Adrenal gland (tissue), 12 donors: ENCODE results near the gene ARFIP1. TPM values are rescaled to one million over a fixed set of nuclear protein-coding genes. Genes with fewer than 3 reads are reported as not detected.
"Not testable (repeated sequence)": the region's sequence is repeated elsewhere in the genome, so short reads cannot be mapped to it uniquely, and the experiment has no call there.

Experiments used
- DNase-seq, 7 donors: peaks; one replicate each; pipeline ENCODE4 v3.0.0-alpha.2; 2019 to 2020
- H3K27ac ChIP-seq, 5 donors: fragments of 200-600 bp; sonication (generic) in 4 of 5; 1 replicate in 3 of 5; 2 replicates in 2 of 5; pipeline versions ENCODE4 v1.5.1 to v1.8.0; 2016 to 2020; ENCODE audit warnings: mild to moderate bottlenecking in 1 of 5
- H3K27me3 ChIP-seq: fragments of 200-600 bp; 2 replicates; pipeline ENCODE4 v1.8.0; 2021
- H3K36me3 ChIP-seq, 2 donors: fragments of 200-600 bp; replicated peaks in 1 of 2; 1 replicate in 1 of 2; 2 replicates in 1 of 2; pipeline versions ENCODE4 v1.5.1 to v1.8.0; 2018 to 2022
- H3K4me1 ChIP-seq, 2 donors: fragments of 200-600 bp; replicated peaks in 1 of 2; 1 replicate in 1 of 2; 2 replicates in 1 of 2; pipeline versions ENCODE4 v1.5.1 to v1.8.0; 2018 to 2021
- H3K4me3 ChIP-seq, 4 donors: fragments of 200-600 bp; sonication (generic) in 3 of 4; one replicate each; pipeline ENCODE4 v1.5.1; 2016 to 2018
- H3K9me3 ChIP-seq, 3 donors: fragments of 200-600 bp; sonication (generic) in 1 of 3; replicated peaks in 1 of 3; 1 replicate in 2 of 3; 2 replicates in 1 of 3; pipeline versions ENCODE4 v1.5.1 to v1.8.0; 2016 to 2021
- CTCF ChIP-seq, 6 experiments: fragments of 450-650 bp in 4 of 6; fragments of 200-600 bp in 2 of 6; sonication (generic) in 1 of 6; IDR thresholded peaks; 1 replicate in 5 of 6; 2 replicates in 1 of 6; pipeline versions ENCODE4 v1.5.1 to v1.8.0; 2016 to 2021; ENCODE audit warnings: antibody characterized with exemption in 6 of 6, mild to moderate bottlenecking in 2 of 6, moderate library complexity in 1 of 6
- POLR2A ChIP-seq, 2 donors: fragments of 450-650 bp; IDR thresholded peaks; one replicate each; pipeline ENCODE4 v1.6.1; 2017; ENCODE audit warnings: antibody characterized with exemption in 2 of 2, mild to moderate bottlenecking in 2 of 2, moderate library complexity in 1 of 2
- WGBS, 4 donors: extraction: QIAGEN DNeasy Blood & Tissue Kit in 2 of 4; methylation state at CpG; one replicate each; pipeline versions ENCODE4 v1.1.5 to v1.1.7; 2013 to 2017; 5-methylcytosine and 5-hydroxymethylcytosine counted together
- intact Hi-C, 2 donors: fragments of 100-400 bp; cut with DNase I; formaldehyde crosslinking; loops; one replicate each; pipeline versions ENCODE4 v1.14.1 to v1.15.0; 2022 to 2023
- polyA plus RNA-seq, 3 donors: library from polyadenylated mRNA; stranded (reverse); fragments of 200-250 nt in 2 of 3; fragments of 350-450 nt in 1 of 3; fragmentation: Illumina TruSeq in 1 of 3; extraction: RNeasy Lipid Tissue Mini Kit (QIAGEN cat#74804) in 1 of 3; gene quantifications; one replicate each; pipeline ENCODE4 v1.2.3, GENCODE V29; 2013 to 2014
- total RNA-seq, 9 donors: library from RNA; depleted of rRNA in 4 of 9; stranded (reverse); fragments of >200 nt in 4 of 9; fragments of 120-200 nt in 1 of 9; fragmentation: NEBNext Ultra II Directional in 1 of 9; extraction: Animal tissue kit (Norgen Biotek cat#: 25700) in 1 of 9; gene quantifications; one replicate each; pipeline versions ENCODE4 v1.1.0 to v1.2.4, GENCODE V29; 2013 to 2023
- donor health status: healthy with polysubstance abuse.
- donor health status: Bipolar disorder and iron deficiency.
- donor health status: DM: yes; HTN: yes; CAD: no.
- donor health status: DM: no; HTN: no; CAD: no.
- donor health status: DM: no; HTN: no; CAD: no.
- donor health status: DM: yes; HTN: yes; CAD: no.

ARFIP1 gene
- total and polyA plus RNA-seq, 12 donors, result 15.2 to 43.3 (median 28.3) TPM

- Histone ChIP-seq H3K36me3 (no peaks in the 10 kb centered on the region), H3K4me1 (no peaks in the 10 kb centered on the region), H3K4me3 (no peak overlapping the region), H3K27me3 (no peaks in the 10 kb centered on the region), H3K9me3 (no peaks in the 10 kb centered on the region), H3K27ac (no peak overlapping the region)
- intact Hi-C loops, result no loop called here
- TF ChIP-seq POLR2A (IDR thresholded peaks at IDR 0.05), result no peak
- TF ChIP-seq CTCF (IDR thresholded peaks at IDR 0.05), result no peak
- DNase-seq, result no peak
- 24 to 43% (median 31%) methylated on average over 2 of the region's 2 CpGs for WGBS, 4 donors
These were observed 32.3 kb upstream of the ARFIP1 start for GRCh38 chr4:152747444-152747843.

- intact Hi-C loops, result no loop called here
- Histone ChIP-seq H3K27me3 (no peaks in the 10 kb centered on the region), H3K36me3 (no peaks in the 10 kb centered on the region), H3K4me1 (no peaks in the 10 kb centered on the region), H3K9me3 (no peaks in the 10 kb centered on the region), H3K27ac (no peak overlapping the region), H3K4me3 (no peak overlapping the region)
- 89 to 95% (median 93%) methylated on average over 3 to 9 of the region's 9 CpGs for WGBS, 4 donors
- TF ChIP-seq POLR2A (IDR thresholded peaks at IDR 0.05) (no peak), CTCF (IDR thresholded peaks at IDR 0.05) (no peak)
- DNase-seq, result no peak
These were observed 31.1 kb upstream of the ARFIP1 start for GRCh38 chr4:152748619-152749018.

GRCh38 chr4:152763796-152764195 is 16.0 kb upstream of the ARFIP1 start:
- no peaks in the 10 kb centered on the region for H3K36me3 ChIP-seq
- H3K27ac ChIP-seq, result no peak overlapping the region
- no peaks in the 10 kb centered on the region for H3K4me1 ChIP-seq
- H3K9me3 ChIP-seq, result no peaks in the 10 kb centered on the region
- no peak overlapping the region for H3K4me3 ChIP-seq
- H3K27me3 ChIP-seq, result no peaks in the 10 kb centered on the region
- TF ChIP-seq POLR2A (IDR thresholded peaks at IDR 0.05), result no peak
- no peak for TF ChIP-seq CTCF (IDR thresholded peaks at IDR 0.05)
- WGBS, 4 donors, result 82 to 100% (median 90%) methylated on average over 1 of the region's 1 CpG
- DNase-seq, result no peak
- intact Hi-C loops, result no loop called here

- H3K27me3 ChIP-seq, H3K27ac ChIP-seq, H3K4me3 ChIP-seq, H3K9me3 ChIP-seq, H3K4me1 ChIP-seq, intact Hi-C loops, H3K36me3 ChIP-seq, DNase-seq: not testable (repeated sequence)
- 91 to 95% (median 92%) methylated on average over 23 to 54 of the region's 54 CpGs for WGBS, 4 donors
These were observed 14.6 kb upstream of the ARFIP1 start for GRCh38 chr4:152765069-152765737.
